OCI-LY7 (cell line): ENCODE results near the gene WFS1.

Experiments
- EZH2phosphoT487 ChIP-seq: fragments of 200-600 bp; sonication (generic); IDR thresholded peaks from 2 replicates; pipeline ENCODE4 v1.6.1; 2018; ENCODE audit warnings: low read depth, borderline replicate concordance, mild to moderate bottlenecking, mixed run types, antibody characterized with exemption, low read length, moderate library complexity, mixed read lengths
- TF ChIP-seq, protein P1 (sequence below): fragments of 200-600 bp; sonication (generic); conservative IDR thresholded peaks from 2 replicates; pipeline ENCODE4 v1.5.1; 2014; ENCODE audit warnings: mild to moderate bottlenecking, antibody characterized with exemption, low read length, moderate library complexity, mixed read lengths

DNA sequence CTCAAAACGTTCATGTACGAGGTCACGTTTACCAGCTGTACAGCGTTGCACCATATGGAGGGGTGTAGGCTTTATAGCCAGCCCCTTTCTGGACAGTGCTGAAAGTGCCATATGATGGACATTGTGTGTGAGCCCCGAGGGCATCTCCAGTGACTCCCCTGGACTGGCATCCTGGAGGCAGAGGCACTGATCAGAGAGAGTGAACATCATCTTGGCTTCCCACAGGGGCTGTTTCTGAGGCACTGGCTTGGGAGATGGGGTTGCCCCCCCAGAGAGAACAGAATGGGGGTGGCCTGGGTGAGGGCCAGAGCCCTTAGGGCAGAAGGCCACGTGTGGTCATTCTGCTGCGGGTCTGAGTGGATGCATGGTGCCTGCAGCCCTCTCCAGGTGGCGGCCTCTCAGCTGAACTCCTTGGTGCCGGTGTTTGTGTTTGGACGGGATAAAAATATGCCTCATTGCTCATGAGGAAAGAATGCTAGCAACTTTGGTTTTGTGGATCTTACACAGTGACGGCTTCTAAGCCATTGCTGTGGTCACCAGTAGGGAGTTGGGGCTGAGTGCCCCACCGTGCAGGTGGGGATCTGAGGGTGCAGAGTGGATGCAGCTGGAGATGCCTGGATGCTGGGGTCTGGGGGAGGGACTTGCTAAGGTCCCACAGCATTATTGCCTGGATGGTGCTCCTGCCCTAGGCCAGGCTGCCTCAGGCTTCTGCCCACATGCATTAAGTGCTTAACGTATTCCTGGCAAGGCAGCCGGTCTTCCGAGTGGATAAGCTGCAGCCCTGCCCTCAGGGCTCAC, 3.4 kb downstream of the WFS1 start:
- TF ChIP-seq, protein P1, sequence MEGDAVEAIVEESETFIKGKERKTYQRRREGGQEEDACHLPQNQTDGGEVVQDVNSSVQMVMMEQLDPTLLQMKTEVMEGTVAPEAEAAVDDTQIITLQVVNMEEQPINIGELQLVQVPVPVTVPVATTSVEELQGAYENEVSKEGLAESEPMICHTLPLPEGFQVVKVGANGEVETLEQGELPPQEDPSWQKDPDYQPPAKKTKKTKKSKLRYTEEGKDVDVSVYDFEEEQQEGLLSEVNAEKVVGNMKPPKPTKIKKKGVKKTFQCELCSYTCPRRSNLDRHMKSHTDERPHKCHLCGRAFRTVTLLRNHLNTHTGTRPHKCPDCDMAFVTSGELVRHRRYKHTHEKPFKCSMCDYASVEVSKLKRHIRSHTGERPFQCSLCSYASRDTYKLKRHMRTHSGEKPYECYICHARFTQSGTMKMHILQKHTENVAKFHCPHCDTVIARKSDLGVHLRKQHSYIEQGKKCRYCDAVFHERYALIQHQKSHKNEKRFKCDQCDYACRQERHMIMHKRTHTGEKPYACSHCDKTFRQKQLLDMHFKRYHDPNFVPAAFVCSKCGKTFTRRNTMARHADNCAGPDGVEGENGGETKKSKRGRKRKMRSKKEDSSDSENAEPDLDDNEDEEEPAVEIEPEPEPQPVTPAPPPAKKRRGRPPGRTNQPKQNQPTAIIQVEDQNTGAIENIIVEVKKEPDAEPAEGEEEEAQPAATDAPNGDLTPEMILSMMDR: no peak
- TF ChIP-seq EZH2phosphoT487: no peak
